Measurements from ENCODE around the gene RUSC1.

The RUSC1 gene

DNA sequence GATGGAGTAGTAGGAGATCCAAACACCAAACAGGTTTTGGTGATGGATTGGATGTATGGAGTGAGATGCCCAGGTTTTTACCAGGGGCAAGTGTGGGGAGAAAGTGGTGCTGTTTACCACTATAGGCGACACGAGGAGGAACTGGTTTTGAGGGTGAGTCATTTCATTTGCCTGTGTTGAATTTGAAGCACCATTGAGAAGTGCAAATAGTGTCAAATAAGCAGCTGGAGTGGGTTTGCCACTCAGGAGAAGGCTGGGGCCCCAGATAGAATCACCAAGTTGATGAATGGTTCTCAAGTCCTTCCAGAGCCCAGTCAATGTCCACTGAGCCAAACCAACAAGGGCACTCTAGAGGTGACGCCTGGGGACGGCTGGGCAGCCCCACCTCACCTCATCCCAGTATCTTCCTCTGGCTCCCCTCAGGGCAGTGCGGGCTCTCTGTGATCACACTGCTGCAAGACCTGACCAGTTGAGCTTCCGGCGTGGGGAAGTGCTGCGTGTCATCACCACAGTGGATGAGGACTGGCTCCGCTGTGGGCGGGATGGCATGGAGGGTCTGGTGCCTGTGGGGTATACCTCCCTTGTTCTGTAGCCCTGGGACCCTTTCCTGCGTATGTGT is 9.4 kb downstream of the RUSC1 start:
- TF ChIP-seq, protein P1, sequence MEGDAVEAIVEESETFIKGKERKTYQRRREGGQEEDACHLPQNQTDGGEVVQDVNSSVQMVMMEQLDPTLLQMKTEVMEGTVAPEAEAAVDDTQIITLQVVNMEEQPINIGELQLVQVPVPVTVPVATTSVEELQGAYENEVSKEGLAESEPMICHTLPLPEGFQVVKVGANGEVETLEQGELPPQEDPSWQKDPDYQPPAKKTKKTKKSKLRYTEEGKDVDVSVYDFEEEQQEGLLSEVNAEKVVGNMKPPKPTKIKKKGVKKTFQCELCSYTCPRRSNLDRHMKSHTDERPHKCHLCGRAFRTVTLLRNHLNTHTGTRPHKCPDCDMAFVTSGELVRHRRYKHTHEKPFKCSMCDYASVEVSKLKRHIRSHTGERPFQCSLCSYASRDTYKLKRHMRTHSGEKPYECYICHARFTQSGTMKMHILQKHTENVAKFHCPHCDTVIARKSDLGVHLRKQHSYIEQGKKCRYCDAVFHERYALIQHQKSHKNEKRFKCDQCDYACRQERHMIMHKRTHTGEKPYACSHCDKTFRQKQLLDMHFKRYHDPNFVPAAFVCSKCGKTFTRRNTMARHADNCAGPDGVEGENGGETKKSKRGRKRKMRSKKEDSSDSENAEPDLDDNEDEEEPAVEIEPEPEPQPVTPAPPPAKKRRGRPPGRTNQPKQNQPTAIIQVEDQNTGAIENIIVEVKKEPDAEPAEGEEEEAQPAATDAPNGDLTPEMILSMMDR (IDR thresholded peaks at IDR 0.05; ENCODE audit: insufficient read depth, low read depth, low read length, missing control alignments), result no peak
- H3K4me3 ChIP-seq (ENCODE audit: low read length), result no peak overlapping the region
- DNase-seq (ENCODE audit: low read depth), result peak; percentile 48

DNA sequence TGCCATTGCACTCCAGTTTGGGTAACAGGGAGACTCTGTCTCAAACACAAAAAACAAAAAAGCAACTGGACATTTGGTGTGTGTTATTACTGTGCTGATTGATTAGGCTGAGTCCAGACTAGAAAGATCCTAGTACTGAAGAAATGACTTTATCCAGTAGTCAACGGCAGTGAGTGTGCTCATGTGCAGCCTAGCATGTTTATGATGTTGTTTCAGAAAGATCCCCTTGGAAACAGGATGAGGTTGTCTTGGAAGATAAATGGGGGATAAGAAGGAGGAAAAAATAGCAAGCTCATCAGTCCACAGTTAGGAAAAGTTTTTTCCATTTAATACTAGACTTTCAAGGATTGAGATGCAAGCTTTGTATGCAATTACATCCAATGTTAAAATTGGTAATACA is 14.3 kb downstream of the RUSC1 start:
- H3K4me3 ChIP-seq (ENCODE audit: low read length), result no peak overlapping the region
- TF ChIP-seq, protein P1 (IDR thresholded peaks at IDR 0.05; ENCODE audit: insufficient read depth, low read depth, low read length, missing control alignments), result no peak
- DNase-seq (ENCODE audit: low read depth), result no peak

DNA sequence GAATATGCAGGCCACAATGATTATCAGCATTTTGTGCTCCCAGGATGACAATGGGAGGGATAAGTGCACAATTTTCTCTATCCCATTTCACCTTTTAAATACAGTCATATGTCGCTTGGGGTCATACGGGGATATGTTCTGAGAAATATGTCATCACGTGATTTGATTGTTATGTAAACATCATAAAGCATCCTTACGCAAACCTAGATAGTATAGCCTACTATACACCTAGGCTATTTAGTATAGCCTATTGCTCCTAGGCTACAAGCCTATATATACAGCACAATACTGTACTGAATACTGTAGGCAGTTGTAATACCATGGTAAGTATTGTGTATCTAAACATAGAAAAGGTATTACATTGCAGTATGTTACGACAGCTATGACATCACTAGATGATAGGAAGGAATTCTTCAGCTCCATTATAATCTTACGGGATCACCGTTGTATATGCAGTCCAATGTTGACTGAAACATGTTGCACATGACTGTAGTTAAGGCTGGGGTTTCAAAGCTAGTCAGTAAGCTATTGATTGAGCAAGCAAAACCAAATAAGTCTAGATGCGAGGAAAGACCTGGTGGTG is 18.9 kb downstream of the RUSC1 start:
- no peak for DNase-seq (ENCODE audit: low read depth)
- TF ChIP-seq, protein P1 (IDR thresholded peaks at IDR 0.05; ENCODE audit: insufficient read depth, low read depth, low read length, missing control alignments), result no peak
- H3K4me3 ChIP-seq (ENCODE audit: low read length), result no peak overlapping the region

DNA sequence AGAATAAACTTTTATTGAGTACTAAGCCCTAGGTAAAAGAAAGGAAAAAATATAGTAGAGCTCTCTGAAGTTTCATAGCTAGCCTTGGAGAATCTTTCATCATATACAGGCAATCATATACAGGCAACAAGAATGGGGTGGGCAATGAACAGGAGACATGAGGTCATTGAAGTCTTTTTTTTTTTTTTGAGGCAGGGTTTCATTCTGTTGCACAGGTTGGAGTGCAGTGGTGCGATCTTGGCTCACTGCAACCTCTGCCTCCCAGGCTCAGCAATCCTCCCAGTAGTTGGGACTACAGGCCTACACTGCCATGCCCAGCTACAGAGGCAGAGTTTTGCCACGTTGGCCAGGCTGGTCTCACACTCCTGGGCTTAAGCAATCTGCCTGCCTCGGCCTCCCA is 22.1 kb downstream of the RUSC1 start:
- TF ChIP-seq, protein P1 (IDR thresholded peaks at IDR 0.05; ENCODE audit: insufficient read depth, low read depth, low read length, missing control alignments), result no peak
- no peak overlapping the region for H3K4me3 ChIP-seq (ENCODE audit: low read length)
- no peak for DNase-seq (ENCODE audit: low read depth)

DNA sequence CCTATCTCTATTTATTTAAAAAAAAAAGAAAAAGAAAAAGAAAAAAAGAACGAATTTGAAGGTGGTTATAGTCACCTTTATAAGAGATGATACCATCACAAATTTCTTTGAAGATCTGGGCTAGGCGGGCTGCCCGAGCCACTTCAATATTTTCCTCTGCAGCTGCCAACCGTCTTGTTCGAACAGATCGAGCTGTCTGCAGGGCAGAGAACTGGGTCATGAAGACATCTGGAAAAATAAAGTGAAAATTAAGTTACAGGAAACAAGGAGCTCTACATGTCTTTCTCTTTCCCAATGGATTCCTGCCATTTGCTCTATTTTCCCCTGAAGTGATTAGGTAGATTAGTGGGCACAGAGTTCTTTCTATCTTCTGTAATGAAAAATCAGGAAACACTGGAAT is 31.9 kb downstream of the RUSC1 start:
- TF ChIP-seq, protein P1 (IDR thresholded peaks at IDR 0.05; ENCODE audit: insufficient read depth, low read depth, low read length, missing control alignments), result no peak
- no peak overlapping the region for H3K4me3 ChIP-seq (ENCODE audit: low read length)
- DNase-seq (ENCODE audit: low read depth), result no peak

DNA sequence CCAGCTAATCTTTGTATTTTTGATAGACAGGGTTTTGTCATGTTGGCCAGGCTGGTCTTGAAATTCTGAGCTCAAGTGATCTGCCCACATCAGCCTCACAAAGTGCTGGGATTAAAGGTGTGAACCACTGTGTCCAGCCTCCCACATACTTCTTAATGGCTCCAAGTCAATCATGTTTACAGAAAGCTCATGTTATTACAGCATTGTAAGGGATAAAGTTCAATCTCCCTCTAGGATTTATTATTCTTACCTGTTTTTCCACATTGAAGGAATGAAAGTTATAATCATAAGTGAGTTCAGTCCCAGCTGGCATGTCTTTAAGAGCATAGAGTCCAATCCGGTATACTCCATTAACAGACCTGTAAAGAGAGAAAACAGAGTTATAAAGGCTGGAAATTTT is 39.4 kb downstream of the RUSC1 start:
- TF ChIP-seq, protein P1 (IDR thresholded peaks at IDR 0.05; ENCODE audit: insufficient read depth, low read depth, low read length, missing control alignments), result no peak
- no peak for DNase-seq (ENCODE audit: low read depth)
- no peak overlapping the region for H3K4me3 ChIP-seq (ENCODE audit: low read length)

DNA sequence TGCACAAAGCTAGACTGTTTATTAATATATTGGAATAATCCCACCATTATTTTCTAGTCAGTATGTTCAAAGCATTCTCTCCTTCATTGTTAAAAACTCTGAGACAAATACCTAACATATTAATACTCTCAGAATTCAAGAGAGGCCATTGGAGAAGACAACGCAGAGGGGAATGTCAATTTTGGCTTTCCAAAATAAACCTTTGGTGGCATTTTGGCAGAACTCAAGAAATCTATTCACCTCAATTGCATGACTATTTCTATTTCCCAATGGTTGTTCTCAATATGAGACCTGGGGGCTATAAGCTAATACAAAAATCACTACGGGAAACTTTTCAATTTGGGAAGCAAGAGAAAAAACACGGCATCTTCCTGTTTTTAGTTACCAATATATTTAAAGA is 58.5 kb downstream of the RUSC1 start:
- no peak overlapping the region for H3K4me3 ChIP-seq (ENCODE audit: low read length)
- DNase-seq (ENCODE audit: low read depth), result no peak
- TF ChIP-seq, protein P1 (IDR thresholded peaks at IDR 0.05; ENCODE audit: insufficient read depth, low read depth, low read length, missing control alignments), result no peak
